LNCaP clone FGC (cell line): ENCODE results near the gene PLEKHM3.

ENCODE experiments used
- DNase-seq: peaks from one replicate; pipeline ENCODE4 v3.0.0-alpha.2; 2011; ENCODE audit warnings: low read depth
- H3K4me3 ChIP-seq: 2 replicates; pipeline ENCODE4 v1.5.1; 2011; ENCODE audit warnings: mild to moderate bottlenecking, low read depth, low read length, control low read depth
- TF ChIP-seq, protein P1 (sequence below): IDR thresholded peaks from 2 replicates; pipeline ENCODE4 v1.5.1; 2012; ENCODE audit warnings: mild to moderate bottlenecking; ENCODE audit not compliant: control insufficient read depth, insufficient read depth; ENCODE audit errors: extremely low read depth

Gene PLEKHM3

DNA sequence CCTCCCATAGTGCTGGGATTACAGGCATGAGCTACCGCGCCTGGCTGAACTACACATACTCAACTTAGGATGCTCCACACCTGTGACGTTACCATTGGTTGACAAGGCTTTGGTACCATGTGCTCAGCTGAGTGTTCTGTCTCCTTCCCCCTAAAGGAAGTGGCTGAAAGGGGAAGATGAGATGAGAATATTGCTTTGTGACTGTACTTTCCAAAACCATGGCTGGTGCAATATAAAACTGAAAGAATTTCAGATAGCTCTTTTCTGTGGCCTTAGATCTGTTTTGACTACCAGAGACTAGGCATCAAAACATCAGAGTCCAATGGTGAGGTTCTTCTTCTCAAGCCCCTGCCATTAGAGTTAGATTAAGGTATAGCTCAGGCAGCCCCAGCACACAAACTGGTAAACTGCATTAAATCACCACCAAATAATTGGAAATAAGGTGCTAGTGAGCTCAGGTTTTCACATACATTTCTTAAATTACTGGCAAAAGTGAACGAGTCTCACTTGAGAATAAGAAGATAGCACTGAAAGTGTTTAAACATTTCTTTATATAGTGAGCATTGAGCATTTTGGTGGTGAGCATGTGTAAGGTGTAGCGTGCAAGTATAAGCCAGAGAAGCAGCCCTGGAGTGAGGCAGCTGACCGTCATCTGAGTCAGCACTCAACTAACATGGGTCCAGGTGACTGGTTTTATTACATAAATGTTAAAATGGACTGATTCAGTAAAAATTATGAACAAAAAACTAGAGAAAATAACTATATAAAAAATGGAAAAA, 142.1 kb downstream of the PLEKHM3 start:
- DNase-seq = no peak
- H3K4me3 ChIP-seq = no peak overlapping the region
- TF ChIP-seq, protein P1, sequence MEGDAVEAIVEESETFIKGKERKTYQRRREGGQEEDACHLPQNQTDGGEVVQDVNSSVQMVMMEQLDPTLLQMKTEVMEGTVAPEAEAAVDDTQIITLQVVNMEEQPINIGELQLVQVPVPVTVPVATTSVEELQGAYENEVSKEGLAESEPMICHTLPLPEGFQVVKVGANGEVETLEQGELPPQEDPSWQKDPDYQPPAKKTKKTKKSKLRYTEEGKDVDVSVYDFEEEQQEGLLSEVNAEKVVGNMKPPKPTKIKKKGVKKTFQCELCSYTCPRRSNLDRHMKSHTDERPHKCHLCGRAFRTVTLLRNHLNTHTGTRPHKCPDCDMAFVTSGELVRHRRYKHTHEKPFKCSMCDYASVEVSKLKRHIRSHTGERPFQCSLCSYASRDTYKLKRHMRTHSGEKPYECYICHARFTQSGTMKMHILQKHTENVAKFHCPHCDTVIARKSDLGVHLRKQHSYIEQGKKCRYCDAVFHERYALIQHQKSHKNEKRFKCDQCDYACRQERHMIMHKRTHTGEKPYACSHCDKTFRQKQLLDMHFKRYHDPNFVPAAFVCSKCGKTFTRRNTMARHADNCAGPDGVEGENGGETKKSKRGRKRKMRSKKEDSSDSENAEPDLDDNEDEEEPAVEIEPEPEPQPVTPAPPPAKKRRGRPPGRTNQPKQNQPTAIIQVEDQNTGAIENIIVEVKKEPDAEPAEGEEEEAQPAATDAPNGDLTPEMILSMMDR = no peak

DNA sequence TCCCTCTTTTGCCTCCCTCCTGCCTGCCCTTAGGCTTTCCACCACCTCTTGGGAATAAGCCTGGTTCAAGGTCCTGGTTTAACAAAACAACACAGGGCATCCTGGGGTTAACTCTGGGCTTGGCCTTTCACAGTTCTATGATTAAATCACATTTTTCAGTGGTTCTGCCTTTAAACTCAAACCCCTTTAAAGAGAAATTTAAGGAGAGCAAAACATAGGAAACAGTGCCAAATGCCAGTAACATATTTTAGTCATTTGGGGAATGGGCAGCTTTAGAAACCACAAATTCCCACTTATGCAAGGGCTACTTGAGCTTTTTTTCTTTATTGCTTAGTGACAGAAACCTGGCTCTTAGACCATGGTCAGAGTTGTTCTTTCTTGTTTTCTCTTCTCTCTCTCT, 143.4 kb downstream of the PLEKHM3 start:
- no peak overlapping the region for H3K4me3 ChIP-seq
- DNase-seq = no peak
- TF ChIP-seq, protein P1 = no peak

DNA sequence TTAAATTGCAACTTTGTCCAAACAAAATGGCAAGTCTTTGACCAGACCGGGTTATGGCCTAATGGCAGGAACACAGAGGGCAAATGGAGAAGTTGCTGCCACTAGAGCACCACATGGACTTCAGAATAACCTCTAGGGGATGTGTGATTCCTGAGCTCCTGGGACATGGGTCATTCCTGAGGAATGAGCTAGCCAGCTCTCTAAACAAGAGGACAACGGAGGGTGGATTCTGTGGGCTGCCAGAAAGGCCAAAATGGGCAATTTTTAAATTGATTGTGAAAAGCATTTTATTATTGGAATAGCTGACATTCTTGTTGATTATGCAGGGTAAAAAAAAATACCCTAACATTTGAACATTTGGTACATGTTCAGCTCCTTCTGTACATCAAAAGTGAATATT, 145.8 kb downstream of the PLEKHM3 start:
- DNase-seq = no peak
- TF ChIP-seq, protein P1 = no peak

DNA sequence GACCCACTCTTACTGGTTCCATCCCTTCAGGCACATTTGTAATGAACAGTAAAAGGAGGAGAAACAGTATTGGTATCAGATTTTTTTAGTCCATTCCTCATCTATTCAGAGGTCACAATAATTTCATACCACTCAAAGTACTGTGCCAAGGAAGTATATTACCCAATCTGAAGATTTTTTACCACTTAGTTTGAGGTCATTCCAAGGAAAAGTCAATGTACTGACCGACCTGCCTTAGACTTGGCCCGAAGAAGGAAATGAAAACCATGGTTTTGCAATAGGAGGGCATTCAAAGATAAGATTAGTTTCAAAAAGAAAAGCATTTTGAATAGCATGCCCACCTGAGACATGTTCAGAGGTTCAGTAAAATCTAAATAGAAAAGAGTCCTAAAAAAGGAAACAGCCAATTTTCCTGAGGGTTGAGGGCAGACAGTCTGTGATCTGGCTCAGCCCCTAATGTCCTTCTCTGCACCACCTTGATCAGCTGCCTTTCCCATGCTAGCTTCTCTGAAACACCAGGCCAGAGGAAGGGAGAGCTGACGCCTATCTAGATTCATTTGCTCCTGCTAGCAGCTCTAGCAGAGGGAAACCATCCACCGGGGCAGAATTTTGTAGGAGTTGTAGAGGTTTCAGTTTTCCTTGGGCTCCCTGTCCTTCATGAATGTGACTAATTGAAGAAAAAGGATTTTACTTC, 148.3 kb downstream of the PLEKHM3 start:
- DNase-seq = no peak
- TF ChIP-seq, protein P1 = no peak
- H3K4me3 ChIP-seq = no peak overlapping the region

More for the DNA sequence above, 145.8 kb downstream of the PLEKHM3 start:
- H3K4me3 ChIP-seq = no peak overlapping the region

DNA sequence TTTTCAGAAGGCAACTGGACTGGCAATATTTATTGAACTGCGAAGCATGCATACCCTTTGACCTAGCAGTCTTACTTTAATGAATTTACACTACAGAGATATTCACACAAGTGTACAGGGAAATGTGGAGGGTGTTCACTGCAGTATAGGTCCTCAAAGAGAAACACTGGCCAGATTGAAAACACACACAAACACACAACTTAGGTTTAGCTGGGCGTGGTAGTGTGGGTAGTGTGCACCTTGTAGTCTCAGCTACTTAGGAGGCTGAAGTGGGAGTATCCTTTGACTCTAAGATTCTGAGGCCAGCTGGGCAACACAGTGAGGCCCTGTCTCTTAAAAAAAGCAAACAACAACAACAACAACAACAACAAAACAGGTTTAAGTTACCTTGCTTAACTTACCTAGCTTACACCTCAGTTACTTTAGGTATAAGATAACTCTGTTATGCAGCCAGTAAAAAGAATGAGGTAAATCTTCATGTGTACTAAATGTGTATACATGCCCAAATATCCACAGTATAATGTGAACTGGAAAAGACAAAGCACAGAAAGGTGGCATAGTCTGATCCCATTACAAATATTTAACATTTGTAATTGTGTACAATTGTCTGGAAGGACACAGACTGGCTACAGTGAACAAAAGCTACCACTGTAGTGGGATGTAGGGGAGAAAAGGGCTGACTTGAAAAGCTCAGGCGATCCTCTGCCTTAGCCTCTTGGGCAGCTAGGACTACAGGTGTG, 149.7 kb downstream of the PLEKHM3 start:
- no peak overlapping the region for H3K4me3 ChIP-seq
- TF ChIP-seq, protein P1 = no peak
- DNase-seq = no peak

DNA sequence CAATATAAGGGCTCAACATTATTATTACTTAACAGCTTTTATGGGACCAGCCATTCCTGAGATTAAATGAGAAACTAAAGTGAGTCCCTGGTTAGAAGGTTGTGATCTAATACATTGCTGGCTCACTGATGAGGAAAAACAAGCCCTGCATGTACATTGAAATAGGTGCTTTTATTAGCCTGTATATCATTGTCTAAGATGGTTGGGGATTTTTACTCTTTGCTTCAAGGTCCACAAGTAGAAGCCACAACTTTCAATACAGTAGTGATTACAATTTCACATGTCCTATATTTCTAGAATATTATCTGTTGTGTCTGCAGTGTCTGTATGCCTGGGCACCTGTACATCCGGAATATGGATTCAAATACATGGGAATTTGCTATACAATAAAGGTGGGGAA, 151.5 kb downstream of the PLEKHM3 start:
- H3K4me3 ChIP-seq = no peak overlapping the region
- TF ChIP-seq, protein P1 = no peak
- no peak for DNase-seq
